K562 (cell line): ENCODE data around the gene LBHD2. TPM values are rescaled to one million over a fixed set of nuclear protein-coding genes. Genes with fewer than 3 reads are reported as not detected.

Experiments used
- CHD2 ChIP-seq: IDR thresholded peaks from 2 replicates; pipeline ENCODE4 v1.6.1; 2011; ENCODE audit warnings: low read depth, low read length
- MCM3 ChIP-seq: fragments of 450-650 bp; IDR thresholded peaks from 2 replicates; pipeline ENCODE4 v1.6.1; 2016
- PYGO2 ChIP-seq: fragments of 450-650 bp; IDR thresholded peaks from 2 replicates; pipeline ENCODE4 v1.6.1; 2016; ENCODE audit warnings: mild to moderate bottlenecking, missing genetic modification characterization, moderate library complexity, missing compliant biosample characterization
- SIX5 ChIP-seq, 2 experiments: IDR thresholded peaks; 2 replicates each; pipeline ENCODE4 v1.6.1; 2011; ENCODE audit warnings: low read length in 2 of 2, borderline replicate concordance in 1 of 2, low read depth in 1 of 2, mild to moderate bottlenecking in 1 of 2, moderate library complexity in 1 of 2; ENCODE audit not compliant: insufficient read depth in 1 of 2
- TCF3 ChIP-seq: sonication (generic); formaldehyde crosslinking; IDR thresholded peaks from 2 replicates; pipeline ENCODE4 v1.4.0; 2020; ENCODE audit warnings: mild to moderate bottlenecking, missing genetic modification reagents
- ZFX ChIP-seq: sonication (generic); formaldehyde crosslinking; IDR thresholded peaks from 2 replicates; pipeline ENCODE4 v1.8.0; 2022; ENCODE audit warnings: mild to moderate bottlenecking, missing genetic modification reagents, moderate library complexity
- polyA plus RNA-seq, 8 experiments: library from polyadenylated mRNA; depleted of rRNA in 4 of 8; stranded (reverse) in 5 of 8; unstranded in 3 of 8; fragments of >200 nt; fragmentation: Nextera tagmentation in 2 of 8; fragmentation: Illumina TruSeq in 1 of 8; extraction: Ambion mirVana in 2 of 8; extraction: Trizol in 1 of 8; gene quantifications; 2 replicates each; pipeline versions ENCODE4 v1.2.1 to v1.2.3, GENCODE V29; 2011 to 2014; ENCODE audit warnings: inconsistent platforms in 1 of 8, missing spikeins in 1 of 8
- total RNA-seq, 7 experiments: library from RNA; depleted of rRNA in 6 of 7; stranded (reverse); fragments of >200 nt in 6 of 7; fragmentation: Illumina TruSeq in 2 of 7; extraction: Trizol in 2 of 7; gene quantifications; 2 replicates each; pipeline versions ENCODE4 v1.2.1 to v1.2.3, GENCODE V29; 2011 to 2021; ENCODE audit warnings: low replicate concordance in 1 of 7
- TF ChIP-seq, protein P1 (sequence below): fragments of 450-650 bp; IDR thresholded peaks from 2 replicates; pipeline ENCODE4 v1.6.1; 2016; ENCODE audit warnings: mild to moderate bottlenecking, moderate library complexity

LBHD2 gene
- total and polyA plus RNA-seq, 9 of the 15 experiments (the other 6 are each of a cell fraction or from before 2014, with no cell fraction given) = not detected

- TF ChIP-seq, protein P1, sequence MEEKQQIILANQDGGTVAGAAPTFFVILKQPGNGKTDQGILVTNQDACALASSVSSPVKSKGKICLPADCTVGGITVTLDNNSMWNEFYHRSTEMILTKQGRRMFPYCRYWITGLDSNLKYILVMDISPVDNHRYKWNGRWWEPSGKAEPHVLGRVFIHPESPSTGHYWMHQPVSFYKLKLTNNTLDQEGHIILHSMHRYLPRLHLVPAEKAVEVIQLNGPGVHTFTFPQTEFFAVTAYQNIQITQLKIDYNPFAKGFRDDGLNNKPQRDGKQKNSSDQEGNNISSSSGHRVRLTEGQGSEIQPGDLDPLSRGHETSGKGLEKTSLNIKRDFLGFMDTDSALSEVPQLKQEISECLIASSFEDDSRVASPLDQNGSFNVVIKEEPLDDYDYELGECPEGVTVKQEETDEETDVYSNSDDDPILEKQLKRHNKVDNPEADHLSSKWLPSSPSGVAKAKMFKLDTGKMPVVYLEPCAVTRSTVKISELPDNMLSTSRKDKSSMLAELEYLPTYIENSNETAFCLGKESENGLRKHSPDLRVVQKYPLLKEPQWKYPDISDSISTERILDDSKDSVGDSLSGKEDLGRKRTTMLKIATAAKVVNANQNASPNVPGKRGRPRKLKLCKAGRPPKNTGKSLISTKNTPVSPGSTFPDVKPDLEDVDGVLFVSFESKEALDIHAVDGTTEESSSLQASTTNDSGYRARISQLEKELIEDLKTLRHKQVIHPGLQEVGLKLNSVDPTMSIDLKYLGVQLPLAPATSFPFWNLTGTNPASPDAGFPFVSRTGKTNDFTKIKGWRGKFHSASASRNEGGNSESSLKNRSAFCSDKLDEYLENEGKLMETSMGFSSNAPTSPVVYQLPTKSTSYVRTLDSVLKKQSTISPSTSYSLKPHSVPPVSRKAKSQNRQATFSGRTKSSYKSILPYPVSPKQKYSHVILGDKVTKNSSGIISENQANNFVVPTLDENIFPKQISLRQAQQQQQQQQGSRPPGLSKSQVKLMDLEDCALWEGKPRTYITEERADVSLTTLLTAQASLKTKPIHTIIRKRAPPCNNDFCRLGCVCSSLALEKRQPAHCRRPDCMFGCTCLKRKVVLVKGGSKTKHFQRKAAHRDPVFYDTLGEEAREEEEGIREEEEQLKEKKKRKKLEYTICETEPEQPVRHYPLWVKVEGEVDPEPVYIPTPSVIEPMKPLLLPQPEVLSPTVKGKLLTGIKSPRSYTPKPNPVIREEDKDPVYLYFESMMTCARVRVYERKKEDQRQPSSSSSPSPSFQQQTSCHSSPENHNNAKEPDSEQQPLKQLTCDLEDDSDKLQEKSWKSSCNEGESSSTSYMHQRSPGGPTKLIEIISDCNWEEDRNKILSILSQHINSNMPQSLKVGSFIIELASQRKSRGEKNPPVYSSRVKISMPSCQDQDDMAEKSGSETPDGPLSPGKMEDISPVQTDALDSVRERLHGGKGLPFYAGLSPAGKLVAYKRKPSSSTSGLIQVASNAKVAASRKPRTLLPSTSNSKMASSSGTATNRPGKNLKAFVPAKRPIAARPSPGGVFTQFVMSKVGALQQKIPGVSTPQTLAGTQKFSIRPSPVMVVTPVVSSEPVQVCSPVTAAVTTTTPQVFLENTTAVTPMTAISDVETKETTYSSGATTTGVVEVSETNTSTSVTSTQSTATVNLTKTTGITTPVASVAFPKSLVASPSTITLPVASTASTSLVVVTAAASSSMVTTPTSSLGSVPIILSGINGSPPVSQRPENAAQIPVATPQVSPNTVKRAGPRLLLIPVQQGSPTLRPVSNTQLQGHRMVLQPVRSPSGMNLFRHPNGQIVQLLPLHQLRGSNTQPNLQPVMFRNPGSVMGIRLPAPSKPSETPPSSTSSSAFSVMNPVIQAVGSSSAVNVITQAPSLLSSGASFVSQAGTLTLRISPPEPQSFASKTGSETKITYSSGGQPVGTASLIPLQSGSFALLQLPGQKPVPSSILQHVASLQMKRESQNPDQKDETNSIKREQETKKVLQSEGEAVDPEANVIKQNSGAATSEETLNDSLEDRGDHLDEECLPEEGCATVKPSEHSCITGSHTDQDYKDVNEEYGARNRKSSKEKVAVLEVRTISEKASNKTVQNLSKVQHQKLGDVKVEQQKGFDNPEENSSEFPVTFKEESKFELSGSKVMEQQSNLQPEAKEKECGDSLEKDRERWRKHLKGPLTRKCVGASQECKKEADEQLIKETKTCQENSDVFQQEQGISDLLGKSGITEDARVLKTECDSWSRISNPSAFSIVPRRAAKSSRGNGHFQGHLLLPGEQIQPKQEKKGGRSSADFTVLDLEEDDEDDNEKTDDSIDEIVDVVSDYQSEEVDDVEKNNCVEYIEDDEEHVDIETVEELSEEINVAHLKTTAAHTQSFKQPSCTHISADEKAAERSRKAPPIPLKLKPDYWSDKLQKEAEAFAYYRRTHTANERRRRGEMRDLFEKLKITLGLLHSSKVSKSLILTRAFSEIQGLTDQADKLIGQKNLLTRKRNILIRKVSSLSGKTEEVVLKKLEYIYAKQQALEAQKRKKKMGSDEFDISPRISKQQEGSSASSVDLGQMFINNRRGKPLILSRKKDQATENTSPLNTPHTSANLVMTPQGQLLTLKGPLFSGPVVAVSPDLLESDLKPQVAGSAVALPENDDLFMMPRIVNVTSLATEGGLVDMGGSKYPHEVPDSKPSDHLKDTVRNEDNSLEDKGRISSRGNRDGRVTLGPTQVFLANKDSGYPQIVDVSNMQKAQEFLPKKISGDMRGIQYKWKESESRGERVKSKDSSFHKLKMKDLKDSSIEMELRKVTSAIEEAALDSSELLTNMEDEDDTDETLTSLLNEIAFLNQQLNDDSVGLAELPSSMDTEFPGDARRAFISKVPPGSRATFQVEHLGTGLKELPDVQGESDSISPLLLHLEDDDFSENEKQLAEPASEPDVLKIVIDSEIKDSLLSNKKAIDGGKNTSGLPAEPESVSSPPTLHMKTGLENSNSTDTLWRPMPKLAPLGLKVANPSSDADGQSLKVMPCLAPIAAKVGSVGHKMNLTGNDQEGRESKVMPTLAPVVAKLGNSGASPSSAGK = peak; percentile 33; the same call in 1 of the 2 replicates
- TF ChIP-seq MCM3 (peak; percentile 88), PYGO2 (no peak), SIX5 (IDR thresholded peaks at IDR 0.05; ENCODE audit: borderline replicate concordance in 1 of 2, insufficient read depth in 1 of 2, low read depth in 1 of 2, low read length in 2 of 2) (no peak), CHD2 (no peak), TCF3 (CRISPR knock-in tag) (no peak), ZFX (CRISPR knock-in tag) (peak; percentile 28; the same call in 1 of the 2 replicates)
Observed at GRCh38 chr14:103113303-103113702, 29.3 kb downstream of the LBHD2 start (continued).
